B cell (primary cell): ENCODE results near the gene NEO1. TPM values are rescaled to one million over a fixed set of nuclear protein-coding genes. Genes with fewer than 3 reads are reported as not detected.

Experiments
- ATAC-seq: fragments of 200-7000 bp; cut with Tn5 transposase; one replicate; pipeline ENCODE4 v1.10.0; 2021; ENCODE audit warnings: low read depth, mild to moderate bottlenecking, moderate number of reproducible peaks, moderate library complexity
- CTCF ChIA-PET: fragments of 350-600 bp; sonication (Branson Sonifier 250); formaldehyde crosslinking; loops from one replicate; lab custom pipeline; 2021; ENCODE audit warnings: antibody characterized with exemption, inconsistent platforms; lab: Charles Lee
- POLR2A ChIA-PET: fragments of 350-600 bp; sonication (Branson Sonifier 250); formaldehyde crosslinking; loops from one replicate; lab custom pipeline; 2021; ENCODE audit warnings: antibody characterized with exemption; lab: Charles Lee
- DNase-seq: peaks from one replicate; pipeline ENCODE4 v3.0.0; 2013
- H2AFZ ChIP-seq: 2 replicates; pipeline ENCODE4 v1.6.1; 2012; ENCODE audit warnings: mild to moderate bottlenecking, low read depth, low read length; ENCODE audit not compliant: insufficient read depth, poor library complexity, severe bottlenecking
- H3K27ac ChIP-seq, 2 donors: 1 replicate in 1 of 2; 2 replicates in 1 of 2; pipeline ENCODE4 v1.5.1; 2012 to 2013; ENCODE audit warnings: low read length in 2 of 2, mild to moderate bottlenecking in 2 of 2, moderate library complexity in 1 of 2
- H3K27me3 ChIP-seq, 4 experiments: fragments of 200-600 bp in 1 of 4; sonication (generic) in 1 of 4; replicated peaks in 1 of 4; 1 replicate in 2 of 4; 2 replicates in 2 of 4; pipeline versions ENCODE4 v1.6.1 to v1.7.0; 2013 to 2016; ENCODE audit warnings: low read length in 3 of 4, mild to moderate bottlenecking in 2 of 4, mixed read lengths in 1 of 4, moderate library complexity in 1 of 4; ENCODE audit not compliant: insufficient read depth in 4 of 4, control insufficient read depth in 3 of 4; ENCODE audit errors: control extremely low read depth in 1 of 4
- H3K36me3 ChIP-seq, 2 experiments: replicated peaks in 1 of 2; 1 replicate in 1 of 2; 2 replicates in 1 of 2; pipeline versions ENCODE4 v1.6.1 to v1.7.1; 2013; ENCODE audit warnings: low read length in 1 of 2; ENCODE audit not compliant: insufficient read depth in 2 of 2, control insufficient read depth in 1 of 2; ENCODE audit errors: control extremely low read depth in 1 of 2, extremely low read depth in 1 of 2
- H3K4me1 ChIP-seq, 2 donors: fragments of 200-600 bp in 1 of 2; sonication (generic) in 1 of 2; 1 replicate in 1 of 2; 2 replicates in 1 of 2; pipeline versions ENCODE4 v1.5.1 to v1.6.1; 2013 to 2017; ENCODE audit warnings: low read length in 2 of 2; ENCODE audit not compliant: control insufficient read depth in 2 of 2, insufficient read depth in 2 of 2
- H3K4me2 ChIP-seq: replicated peaks from 2 replicates; pipeline ENCODE3; 2012; ENCODE audit warnings: mild to moderate bottlenecking, low read depth, low read length; ENCODE audit not compliant: poor library complexity, severe bottlenecking
- H3K4me3 ChIP-seq, 5 experiments: fragments of 200-600 bp in 1 of 5; sonication (generic) in 1 of 5; 1 replicate in 3 of 5; 2 replicates in 2 of 5; pipeline versions ENCODE4 v1.5.1 to v1.7.0; 2011 to 2016; ENCODE audit warnings: low read length in 4 of 5, mild to moderate bottlenecking in 4 of 5, low read depth in 2 of 5, control low read depth in 1 of 5, moderate library complexity in 1 of 5; ENCODE audit not compliant: insufficient read depth in 1 of 5; ENCODE audit errors: control extremely low read depth in 1 of 5, extremely low read depth in 1 of 5
- H3K79me2 ChIP-seq: fragments of 200-600 bp; sonication (generic); one replicate; pipeline ENCODE4 v1.6.0; 2016; ENCODE audit warnings: low read length; ENCODE audit not compliant: control insufficient read depth, insufficient read depth
- H3K9ac ChIP-seq: fragments of 200-600 bp; sonication (generic); 2 replicates; pipeline ENCODE4 v1.6.1; 2017; ENCODE audit warnings: mild to moderate bottlenecking, low read length, moderate library complexity
- H3K9me3 ChIP-seq, 3 donors: one replicate each; pipeline versions ENCODE4 v1.6.1 to v1.7.1; 2013; ENCODE audit warnings: low read length in 2 of 3; ENCODE audit not compliant: control insufficient read depth in 2 of 3, insufficient read depth in 1 of 3; ENCODE audit errors: control extremely low read depth in 1 of 3
- H4K20me1 ChIP-seq: 2 replicates; pipeline ENCODE4 v1.6.0; 2012; ENCODE audit warnings: mild to moderate bottlenecking, low read length; ENCODE audit not compliant: insufficient read depth, control insufficient read depth, poor library complexity, severe bottlenecking
- H3K27ac Mint-ChIP-seq: one replicate; pipeline ENCODE4 v1.8.0; 2021; ENCODE audit warnings: mixed read lengths
- H3K27me3 Mint-ChIP-seq: one replicate; pipeline ENCODE4 v1.8.0; 2021; ENCODE audit warnings: mixed read lengths
- H3K4me1 Mint-ChIP-seq: one replicate; pipeline ENCODE4 v1.8.0; 2021; ENCODE audit warnings: mixed read lengths
- H3K4me3 Mint-ChIP-seq: one replicate; pipeline ENCODE4 v1.8.0; 2021; ENCODE audit warnings: mixed read lengths
- H3K9me3 Mint-ChIP-seq: one replicate; pipeline ENCODE4 v1.8.0; 2022; ENCODE audit warnings: mixed read lengths; ENCODE audit not compliant: insufficient read depth
- EZH2 ChIP-seq: IDR thresholded peaks from 2 replicates; pipeline ENCODE4 v1.6.1; 2012; ENCODE audit warnings: borderline replicate concordance, low read depth, mild to moderate bottlenecking, moderate library complexity, low read length; ENCODE audit not compliant: insufficient read depth, poor library complexity, severe bottlenecking
- WGBS: methylation state at CpG from one replicate; pipeline ENCODE4 v1.1.5; 2013; ENCODE audit warnings: missing lambda C conversion rate; ENCODE audit not compliant: insufficient coverage; 5-methylcytosine and 5-hydroxymethylcytosine counted together
- intact Hi-C: fragments of 100-400 bp; cut with micrococcal nuclease; formaldehyde crosslinking; loops from one replicate; pipeline ENCODE4 v1.10.0; 2022
- polyA plus RNA-seq: library from polyadenylated mRNA; depleted of rRNA; stranded (reverse); fragments of >200 nt; gene quantifications from 2 replicates; pipeline ENCODE4 v1.2.3, GENCODE V29; 2012
- total RNA-seq, 2 donors: library from RNA; stranded (reverse); fragments of 120-200 nt in 1 of 2; gene quantifications; 1 replicate in 1 of 2; 2 replicates in 1 of 2; pipeline versions ENCODE4 v1.2.3 to v1.2.4, GENCODE V29; 2013 to 2022
- TF ChIP-seq, protein P1 (sequence below): fragments of 200-600 bp; IDR thresholded peaks from one replicate; pipeline ENCODE4 v1.8.0; 2022; ENCODE audit warnings: antibody characterized with exemption, mild to moderate bottlenecking

NEO1 gene
- total and polyA plus RNA-seq, 2 donors (not counting 1 experiment from before 2014, with no cell fraction given) = 1.3 to 3.9 TPM

DNA sequence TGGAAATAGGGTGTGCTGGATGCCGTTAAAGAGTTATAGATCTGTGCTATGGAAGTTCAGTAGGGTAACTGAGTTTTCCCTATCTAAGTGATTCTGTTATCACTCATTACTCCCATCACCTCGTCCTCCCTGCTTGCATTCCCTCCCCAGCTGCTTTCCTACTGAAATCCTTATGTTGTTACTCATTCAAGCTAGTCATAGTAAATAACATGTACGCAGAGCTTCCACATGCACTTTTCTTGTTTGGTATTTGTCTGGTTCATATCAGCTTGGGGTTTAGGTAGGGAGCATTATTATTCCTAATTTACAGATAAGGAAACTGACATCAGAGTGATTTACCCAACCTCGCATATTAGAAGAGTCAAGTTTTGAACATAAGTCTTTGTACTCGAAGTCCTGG is 181.4 kb downstream of the NEO1 start:
- CTCF ChIA-PET = interaction anchor here (1.3 to 3.8 kb wide), 5 partner anchors 8 to 511 kb away, joined by 3 to 13 read pairs (median 5); no protein-coding TSS in a partner anchor

DNA sequence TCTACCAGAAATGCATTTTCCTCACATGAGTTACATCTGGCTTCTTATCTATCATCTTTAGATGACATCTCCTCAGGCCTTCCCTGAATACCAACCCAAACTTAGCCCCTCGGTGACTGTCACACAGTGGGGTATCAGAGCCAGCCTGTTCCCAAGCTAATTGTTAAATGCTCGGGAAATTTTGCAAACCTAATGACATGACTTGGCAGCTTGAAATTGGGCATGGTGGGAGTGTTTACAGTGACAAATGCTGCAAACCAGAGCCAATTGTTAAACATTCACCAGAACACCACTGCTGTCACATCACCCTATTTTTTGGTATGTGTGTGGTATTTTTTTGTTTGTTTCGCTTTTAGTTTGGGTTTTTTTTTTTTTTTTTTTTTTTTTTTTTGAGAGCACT is 185.6 kb downstream of the NEO1 start:
- Histone ChIP-seq H3K9ac (no peak overlapping the region), H3K79me2 (no peaks in the 10 kb centered on the region), H3K27me3 (no peaks in the 10 kb centered on the region), H2AFZ (no peak overlapping the region), H3K4me2 (no peak overlapping the region), H3K4me3 (no peak overlapping the region), H3K27ac (no peak overlapping the region), H3K4me1 (no peaks in the 10 kb centered on the region), H4K20me1 (no peaks in the 10 kb centered on the region), H3K9me3 (no peaks in the 10 kb centered on the region), H3K36me3 (no peaks in the 10 kb centered on the region)
- ATAC-seq = no peak
- 67% methylated on average over 1 of the region's 3 CpGs for WGBS
- no peak overlapping the region for H3K27ac Mint-ChIP-seq
- CTCF ChIA-PET = interaction anchor here (0.6 to 2.1 kb wide), 8 partner anchors 10 to 1153 kb away, joined by 3 to 9 read pairs (median 5); no protein-coding TSS in a partner anchor
- H3K9me3 Mint-ChIP-seq = no peaks in the 10 kb centered on the region
- POLR2A ChIA-PET = no interaction called here
- H3K4me1 Mint-ChIP-seq = no peaks in the 10 kb centered on the region
- H3K4me3 Mint-ChIP-seq = no peak overlapping the region
- TF ChIP-seq EZH2 = no peak
- TF ChIP-seq, protein P1, sequence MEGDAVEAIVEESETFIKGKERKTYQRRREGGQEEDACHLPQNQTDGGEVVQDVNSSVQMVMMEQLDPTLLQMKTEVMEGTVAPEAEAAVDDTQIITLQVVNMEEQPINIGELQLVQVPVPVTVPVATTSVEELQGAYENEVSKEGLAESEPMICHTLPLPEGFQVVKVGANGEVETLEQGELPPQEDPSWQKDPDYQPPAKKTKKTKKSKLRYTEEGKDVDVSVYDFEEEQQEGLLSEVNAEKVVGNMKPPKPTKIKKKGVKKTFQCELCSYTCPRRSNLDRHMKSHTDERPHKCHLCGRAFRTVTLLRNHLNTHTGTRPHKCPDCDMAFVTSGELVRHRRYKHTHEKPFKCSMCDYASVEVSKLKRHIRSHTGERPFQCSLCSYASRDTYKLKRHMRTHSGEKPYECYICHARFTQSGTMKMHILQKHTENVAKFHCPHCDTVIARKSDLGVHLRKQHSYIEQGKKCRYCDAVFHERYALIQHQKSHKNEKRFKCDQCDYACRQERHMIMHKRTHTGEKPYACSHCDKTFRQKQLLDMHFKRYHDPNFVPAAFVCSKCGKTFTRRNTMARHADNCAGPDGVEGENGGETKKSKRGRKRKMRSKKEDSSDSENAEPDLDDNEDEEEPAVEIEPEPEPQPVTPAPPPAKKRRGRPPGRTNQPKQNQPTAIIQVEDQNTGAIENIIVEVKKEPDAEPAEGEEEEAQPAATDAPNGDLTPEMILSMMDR = no peak
- intact Hi-C loops = no loop called here
- no peak for DNase-seq
- peaks cover 16% of the 10 kb centered on the region for H3K27me3 Mint-ChIP-seq

More for the DNA sequence above, 181.4 kb downstream of the NEO1 start:
- Mint-ChIP-seq H3K27ac (no peak overlapping the region), H3K4me1 (no peaks in the 10 kb centered on the region), H3K9me3 (no peaks in the 10 kb centered on the region), H3K27me3 (peaks cover 17% of the 10 kb centered on the region), H3K4me3 (no peak overlapping the region)
- no peak for TF ChIP-seq EZH2
- TF ChIP-seq, protein P1 = no peak
- no CpG with 5 or more reads among the region's 5 CpGs for WGBS
- H3K27me3 ChIP-seq = peaks cover 0 to 4% (median 2%) of the 10 kb centered on the region in 4 experiments
- POLR2A ChIA-PET = no interaction called here
- peaks cover 0 to 1% (median 0%) of the 10 kb centered on the region in 3 donors for H3K9me3 ChIP-seq
- no peaks in the 10 kb centered on the region for H3K4me1 ChIP-seq
- H3K36me3 ChIP-seq = no peaks in the 10 kb centered on the region
- no peak for ATAC-seq
- H3K79me2 ChIP-seq = no peaks in the 10 kb centered on the region
- no peak overlapping the region for H3K27ac ChIP-seq
- no peak for DNase-seq
- no peaks in the 10 kb centered on the region for H4K20me1 ChIP-seq
- H3K4me3 ChIP-seq = no peak overlapping the region
- H3K4me2 ChIP-seq = no peak overlapping the region
- H2AFZ ChIP-seq = no peak overlapping the region
- no peak overlapping the region for H3K9ac ChIP-seq
- intact Hi-C loops = no loop called here
